ENCODE measurements around the gene RBBP8NL.

The RBBP8NL gene

GRCh38 chr20:62413025-62413570 is 14.2 kb downstream of the RBBP8NL start:
- TF ChIP-seq, protein P1, sequence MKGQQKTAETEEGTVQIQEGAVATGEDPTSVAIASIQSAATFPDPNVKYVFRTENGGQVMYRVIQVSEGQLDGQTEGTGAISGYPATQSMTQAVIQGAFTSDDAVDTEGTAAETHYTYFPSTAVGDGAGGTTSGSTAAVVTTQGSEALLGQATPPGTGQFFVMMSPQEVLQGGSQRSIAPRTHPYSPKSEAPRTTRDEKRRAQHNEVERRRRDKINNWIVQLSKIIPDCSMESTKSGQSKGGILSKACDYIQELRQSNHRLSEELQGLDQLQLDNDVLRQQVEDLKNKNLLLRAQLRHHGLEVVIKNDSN (IDR thresholded peaks at IDR 0.05) = no peak
- TF ChIP-seq MAX (IDR thresholded peaks at IDR 0.05) (no peak), NFIC (IDR thresholded peaks at IDR 0.05) (no peak), EGR1 (IDR thresholded peaks at IDR 0.05) (no peak), YY1 (IDR thresholded peaks at IDR 0.05; ENCODE audit: low read depth) (no peak), TCF12 (IDR thresholded peaks at IDR 0.05; ENCODE audit: low read depth) (no peak), TEAD4 (IDR thresholded peaks at IDR 0.05) (no peak), CREB1 (IDR thresholded peaks at IDR 0.05; ENCODE audit: low read depth) (no peak), ZBTB7A (IDR thresholded peaks at IDR 0.05; ENCODE audit: low read depth) (no peak), FOXM1 (IDR thresholded peaks at IDR 0.05; ENCODE audit: borderline replicate concordance, low read depth) (no peak), CEBPB (IDR thresholded peaks at IDR 0.05) (no peak), EP300 (IDR thresholded peaks at IDR 0.05; ENCODE audit: borderline replicate concordance) (no peak), RAD21 (IDR thresholded peaks at IDR 0.05; ENCODE audit: low read depth) (no peak), TAF1 (IDR thresholded peaks at IDR 0.05; ENCODE audit: low read depth) (no peak)
- TF ChIP-seq, protein P2, sequence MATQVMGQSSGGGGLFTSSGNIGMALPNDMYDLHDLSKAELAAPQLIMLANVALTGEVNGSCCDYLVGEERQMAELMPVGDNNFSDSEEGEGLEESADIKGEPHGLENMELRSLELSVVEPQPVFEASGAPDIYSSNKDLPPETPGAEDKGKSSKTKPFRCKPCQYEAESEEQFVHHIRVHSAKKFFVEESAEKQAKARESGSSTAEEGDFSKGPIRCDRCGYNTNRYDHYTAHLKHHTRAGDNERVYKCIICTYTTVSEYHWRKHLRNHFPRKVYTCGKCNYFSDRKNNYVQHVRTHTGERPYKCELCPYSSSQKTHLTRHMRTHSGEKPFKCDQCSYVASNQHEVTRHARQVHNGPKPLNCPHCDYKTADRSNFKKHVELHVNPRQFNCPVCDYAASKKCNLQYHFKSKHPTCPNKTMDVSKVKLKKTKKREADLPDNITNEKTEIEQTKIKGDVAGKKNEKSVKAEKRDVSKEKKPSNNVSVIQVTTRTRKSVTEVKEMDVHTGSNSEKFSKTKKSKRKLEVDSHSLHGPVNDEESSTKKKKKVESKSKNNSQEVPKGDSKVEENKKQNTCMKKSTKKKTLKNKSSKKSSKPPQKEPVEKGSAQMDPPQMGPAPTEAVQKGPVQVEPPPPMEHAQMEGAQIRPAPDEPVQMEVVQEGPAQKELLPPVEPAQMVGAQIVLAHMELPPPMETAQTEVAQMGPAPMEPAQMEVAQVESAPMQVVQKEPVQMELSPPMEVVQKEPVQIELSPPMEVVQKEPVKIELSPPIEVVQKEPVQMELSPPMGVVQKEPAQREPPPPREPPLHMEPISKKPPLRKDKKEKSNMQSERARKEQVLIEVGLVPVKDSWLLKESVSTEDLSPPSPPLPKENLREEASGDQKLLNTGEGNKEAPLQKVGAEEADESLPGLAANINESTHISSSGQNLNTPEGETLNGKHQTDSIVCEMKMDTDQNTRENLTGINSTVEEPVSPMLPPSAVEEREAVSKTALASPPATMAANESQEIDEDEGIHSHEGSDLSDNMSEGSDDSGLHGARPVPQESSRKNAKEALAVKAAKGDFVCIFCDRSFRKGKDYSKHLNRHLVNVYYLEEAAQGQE (IDR thresholded peaks at IDR 0.05; ENCODE audit: low read depth) = no peak

DNA sequence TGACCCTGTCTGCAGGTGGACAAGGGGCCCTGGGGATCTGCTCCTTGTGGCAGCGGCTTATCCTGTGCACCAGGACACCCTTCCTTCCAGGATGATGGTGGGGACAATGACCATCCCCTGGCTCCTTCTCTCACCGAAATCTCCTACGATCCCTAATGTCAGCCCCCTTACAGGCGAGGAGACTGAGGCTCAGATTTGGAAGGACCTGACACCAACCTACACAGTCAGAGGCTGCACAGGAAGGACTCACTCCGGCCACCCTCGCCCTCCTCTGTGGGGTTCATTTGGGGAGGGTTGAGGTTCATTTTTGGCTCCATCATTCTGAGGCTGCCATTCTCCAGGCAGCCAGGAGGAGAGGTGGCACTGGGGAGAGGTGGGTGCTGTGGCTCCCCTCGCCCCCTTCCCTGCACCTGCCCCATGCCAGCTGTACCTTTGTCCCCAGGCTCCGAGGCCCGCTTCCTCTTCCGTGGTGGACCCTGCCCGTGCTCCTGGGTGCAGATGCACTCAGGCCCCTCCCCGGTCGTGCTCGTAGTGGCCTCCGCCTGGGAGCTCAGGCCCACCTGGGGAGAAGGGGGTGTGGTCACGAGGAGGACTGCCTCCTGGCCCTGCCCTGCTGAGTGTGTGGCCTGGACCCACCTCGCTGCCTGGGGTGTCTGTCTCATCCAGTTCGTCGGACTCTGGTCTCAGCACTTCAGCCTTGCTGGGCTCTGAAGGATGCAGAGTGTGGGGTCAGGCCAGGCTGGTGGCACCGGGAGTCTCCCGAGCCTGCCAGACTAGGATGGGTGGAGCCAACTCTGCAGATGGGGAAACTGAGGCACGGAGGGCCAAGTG is 14.9 kb downstream of the RBBP8NL start:
- TF ChIP-seq CREB1 (IDR thresholded peaks at IDR 0.05; ENCODE audit: low read depth) = no peak
- TF ChIP-seq NFIC (IDR thresholded peaks at IDR 0.05) = no peak
- no peak for TF ChIP-seq CEBPB (IDR thresholded peaks at IDR 0.05)
- TF ChIP-seq EGR1 (IDR thresholded peaks at IDR 0.05) = no peak
- no peak for TF ChIP-seq YY1 (IDR thresholded peaks at IDR 0.05; ENCODE audit: low read depth)
- TF ChIP-seq TEAD4 (IDR thresholded peaks at IDR 0.05) = no peak
- no peak for TF ChIP-seq ZBTB7A (IDR thresholded peaks at IDR 0.05; ENCODE audit: low read depth)
- TF ChIP-seq, protein P1 (IDR thresholded peaks at IDR 0.05) = peak; percentile 45; the same call in 1 of the 2 replicates

GRCh38 chr20:62411479-62412193 is 15.7 kb downstream of the RBBP8NL start:
- TF ChIP-seq FOXM1 (IDR thresholded peaks at IDR 0.05; ENCODE audit: borderline replicate concordance, low read depth) = no peak
- no peak for TF ChIP-seq CEBPB (IDR thresholded peaks at IDR 0.05)
- 0 out of 2 replicates have a peak, but pooled peaks have one; percentile 30 for TF ChIP-seq MAX (IDR thresholded peaks at IDR 0.05)
- 0 out of 2 replicates have a peak, but pooled peaks have one; percentile 32 for TF ChIP-seq YY1 (IDR thresholded peaks at IDR 0.05; ENCODE audit: low read depth)
- no peak for TF ChIP-seq RAD21 (IDR thresholded peaks at IDR 0.05; ENCODE audit: low read depth)
- no peak for TF ChIP-seq CREB1 (IDR thresholded peaks at IDR 0.05; ENCODE audit: low read depth)
- no peak; the same call in 1 of the 2 replicates for TF ChIP-seq TEAD4 (IDR thresholded peaks at IDR 0.05)
- TF ChIP-seq, protein P1 (IDR thresholded peaks at IDR 0.05) = no peak
- peak; percentile 67 for TF ChIP-seq NFIC (IDR thresholded peaks at IDR 0.05)
- no peak for TF ChIP-seq EP300 (IDR thresholded peaks at IDR 0.05; ENCODE audit: borderline replicate concordance)
- no peak for TF ChIP-seq TAF1 (IDR thresholded peaks at IDR 0.05; ENCODE audit: low read depth)
- TF ChIP-seq TCF12 (IDR thresholded peaks at IDR 0.05; ENCODE audit: low read depth) = 0 out of 2 replicates have a peak, but pooled peaks have one; percentile 26
- TF ChIP-seq, protein P2 (IDR thresholded peaks at IDR 0.05; ENCODE audit: low read depth) = no peak
- peak; percentile 66; the same call in 1 of the 2 replicates for TF ChIP-seq EGR1 (IDR thresholded peaks at IDR 0.05)
- no peak for TF ChIP-seq ZBTB7A (IDR thresholded peaks at IDR 0.05; ENCODE audit: low read depth)

DNA sequence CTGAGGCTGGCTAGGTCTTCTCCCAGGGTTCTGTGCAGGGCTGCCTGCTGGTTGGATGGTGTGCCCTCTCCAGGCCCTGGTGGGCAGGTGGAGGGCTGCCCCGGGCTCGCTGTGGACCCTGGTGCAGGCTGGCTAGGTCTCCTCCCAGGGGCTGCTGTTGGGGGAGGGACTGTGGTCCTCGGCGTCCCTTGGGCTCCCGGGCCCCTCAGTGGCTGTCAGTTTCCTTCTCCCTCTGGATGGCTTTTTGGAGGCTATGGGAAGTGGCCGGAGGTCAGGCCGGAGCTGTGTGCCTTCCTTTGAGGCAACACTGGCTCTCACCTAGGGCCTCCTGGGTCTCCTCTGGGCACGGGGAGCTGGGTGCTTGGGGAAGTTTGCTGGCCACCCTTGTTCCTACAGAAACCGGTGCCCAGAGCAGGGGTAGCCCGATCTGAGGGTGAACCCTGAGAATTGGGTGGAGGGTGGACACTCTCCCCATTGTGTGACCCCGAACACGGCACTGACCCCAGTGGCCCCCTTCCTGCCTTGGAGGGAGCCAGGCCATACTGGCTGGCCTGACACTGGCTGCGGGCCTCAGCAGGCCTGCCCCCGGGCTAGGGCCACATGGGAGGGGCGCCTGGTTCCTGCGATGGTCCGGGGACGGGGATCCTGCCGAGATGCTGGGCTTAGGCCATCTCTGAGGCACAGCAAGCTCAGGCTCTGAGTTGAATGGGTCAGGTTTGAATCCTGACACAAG is 16.4 kb downstream of the RBBP8NL start:
- TF ChIP-seq FOXM1 (IDR thresholded peaks at IDR 0.05; ENCODE audit: borderline replicate concordance, low read depth) (no peak), ZBTB7A (IDR thresholded peaks at IDR 0.05; ENCODE audit: low read depth) (no peak), CEBPB (IDR thresholded peaks at IDR 0.05) (no peak), MAX (IDR thresholded peaks at IDR 0.05) (no peak), RAD21 (IDR thresholded peaks at IDR 0.05; ENCODE audit: low read depth) (no peak), TEAD4 (IDR thresholded peaks at IDR 0.05) (no peak), EGR1 (IDR thresholded peaks at IDR 0.05) (no peak), EP300 (IDR thresholded peaks at IDR 0.05; ENCODE audit: borderline replicate concordance) (no peak), CREB1 (IDR thresholded peaks at IDR 0.05; ENCODE audit: low read depth) (no peak), YY1 (IDR thresholded peaks at IDR 0.05; ENCODE audit: low read depth) (no peak), TAF1 (IDR thresholded peaks at IDR 0.05; ENCODE audit: low read depth) (no peak), TCF12 (IDR thresholded peaks at IDR 0.05; ENCODE audit: low read depth) (no peak), NFIC (IDR thresholded peaks at IDR 0.05) (no peak)
- TF ChIP-seq, protein P2 (IDR thresholded peaks at IDR 0.05; ENCODE audit: low read depth) = no peak
- TF ChIP-seq, protein P1 (IDR thresholded peaks at IDR 0.05) = no peak

Data from Ishikawa (cell line).